H9 (cell line): Measurements from ENCODE around the gene SLC48A1. TPM values are rescaled to one million over a fixed set of nuclear protein-coding genes. Genes with fewer than 3 reads are reported as not detected.

ENCODE experiments used
- DNase-seq: peaks from one replicate; pipeline ENCODE4 v3.0.0-alpha.2; 2017
- H2AFZ ChIP-seq: one replicate; pipeline ENCODE4 v1.6.1; 2013; ENCODE audit warnings: mild to moderate bottlenecking, low read length, control low read depth, moderate library complexity
- H2AK5ac ChIP-seq: 2 replicates; pipeline ENCODE4 v1.6.1; 2013; ENCODE audit warnings: low read length, control low read depth, mixed read lengths; ENCODE audit not compliant: insufficient read length
- H2BK120ac ChIP-seq: one replicate; pipeline ENCODE4 v1.6.1; 2013; ENCODE audit warnings: low read depth, mild to moderate bottlenecking, low read length, control low read depth, inconsistent platforms; ENCODE audit not compliant: poor library complexity, severe bottlenecking
- H2BK12ac ChIP-seq: 2 replicates; pipeline ENCODE4 v1.6.1; 2013; ENCODE audit warnings: low read length, control low read depth, mixed read lengths, low read depth; ENCODE audit not compliant: insufficient read length
- H2BK15ac ChIP-seq: 2 replicates; pipeline ENCODE4 v1.6.1; 2013; ENCODE audit warnings: low read depth, low read length, control low read depth
- H2BK20ac ChIP-seq: one replicate; pipeline ENCODE4 v1.6.1; 2013; ENCODE audit warnings: low read depth, mild to moderate bottlenecking, low read length, control low read depth, inconsistent platforms; ENCODE audit not compliant: poor library complexity, severe bottlenecking
- H2BK5ac ChIP-seq: 2 replicates; pipeline ENCODE4 v1.6.1; 2013; ENCODE audit warnings: low read length, control low read depth, mixed read lengths; ENCODE audit not compliant: insufficient read length
- H3K14ac ChIP-seq: 2 replicates; pipeline ENCODE4 v1.6.1; 2013; ENCODE audit warnings: low read length, control low read depth; ENCODE audit not compliant: insufficient read depth
- H3K18ac ChIP-seq: 2 replicates; pipeline ENCODE4 v1.6.1; 2013; ENCODE audit warnings: low read depth, mild to moderate bottlenecking, mixed read lengths, low read length, control low read depth; ENCODE audit not compliant: insufficient read length
- H3K23ac ChIP-seq: 2 replicates; pipeline ENCODE4 v1.6.1; 2013; ENCODE audit warnings: low read length, control low read depth, mixed read lengths, low read depth; ENCODE audit not compliant: insufficient read length
- H3K23me2 ChIP-seq: 2 replicates; pipeline ENCODE4 v1.6.1; 2013; ENCODE audit warnings: low read depth, mild to moderate bottlenecking, mixed read lengths, low read length, control low read depth; ENCODE audit not compliant: insufficient read length, poor library complexity, severe bottlenecking
- H3K27ac ChIP-seq: 2 replicates; pipeline ENCODE4 v1.5.1; 2013; ENCODE audit warnings: low read length, control low read depth, mixed read lengths, low read depth; ENCODE audit not compliant: insufficient read length
- H3K27me3 ChIP-seq: 2 replicates; pipeline ENCODE4 v1.6.1; 2013; ENCODE audit warnings: low read length, control low read depth, inconsistent platforms; ENCODE audit not compliant: insufficient read depth
- H3K4ac ChIP-seq: 2 replicates; pipeline ENCODE4 v1.6.1; 2013; ENCODE audit warnings: low read depth, mild to moderate bottlenecking, control low read depth, inconsistent platforms, low read length, moderate library complexity
- H3K4me1 ChIP-seq: 2 replicates; pipeline ENCODE4 v1.6.1; 2013; ENCODE audit warnings: low read length, control low read depth, inconsistent platforms; ENCODE audit not compliant: insufficient read depth
- H3K4me2 ChIP-seq: 2 replicates; pipeline ENCODE4 v1.6.1; 2013; ENCODE audit warnings: low read length, control low read depth, mixed read lengths; ENCODE audit not compliant: insufficient read length, insufficient read depth
- H3K56ac ChIP-seq: 2 replicates; pipeline ENCODE4 v1.6.1; 2013; ENCODE audit warnings: low read depth, mild to moderate bottlenecking, mixed read lengths, low read length, control low read depth; ENCODE audit not compliant: insufficient read length
- H3K79me1 ChIP-seq: 2 replicates; pipeline ENCODE4 v1.6.1; 2013; ENCODE audit warnings: low read depth, mild to moderate bottlenecking, moderate library complexity, low read length, control low read depth, inconsistent platforms; ENCODE audit not compliant: insufficient read depth, poor library complexity, severe bottlenecking
- H3K79me2 ChIP-seq: 2 replicates; pipeline ENCODE4 v1.6.1; 2013; ENCODE audit warnings: low read length, control low read depth, inconsistent platforms; ENCODE audit not compliant: insufficient read depth
- H3K9ac ChIP-seq: 2 replicates; pipeline ENCODE4 v1.6.1; 2013; ENCODE audit warnings: low read length, control low read depth, mixed read lengths; ENCODE audit not compliant: insufficient read length; ENCODE audit errors: extremely low read depth
- H3K9me3 ChIP-seq: one replicate; pipeline ENCODE4 v1.6.1; 2013; ENCODE audit warnings: low read depth, low read length, inconsistent platforms; ENCODE audit not compliant: control insufficient read depth
- H3T11ph ChIP-seq: one replicate; pipeline ENCODE4 v1.6.1; 2013; ENCODE audit warnings: mild to moderate bottlenecking, low read length, control low read depth, inconsistent platforms
- H4K20me1 ChIP-seq: one replicate; pipeline ENCODE4 v1.6.1; 2013; ENCODE audit not compliant: control insufficient read depth, insufficient read length, insufficient read depth
- H4K5ac ChIP-seq: 2 replicates; pipeline ENCODE4 v1.6.1; 2013; ENCODE audit warnings: low read depth, mild to moderate bottlenecking, mixed read lengths, low read length, control low read depth; ENCODE audit not compliant: insufficient read length
- H4K8ac ChIP-seq: replicated peaks from 2 replicates; pipeline ENCODE4 v1.6.1; 2013; ENCODE audit warnings: low read length, control low read depth, mixed read lengths, low read depth; ENCODE audit not compliant: insufficient read length
- H4K91ac ChIP-seq: 2 replicates; pipeline ENCODE4 v1.6.1; 2013; ENCODE audit warnings: low read depth, mild to moderate bottlenecking, moderate library complexity, mixed read lengths, low read length, control low read depth; ENCODE audit not compliant: insufficient read length
- H3K27ac Mint-ChIP-seq, 3 experiments: 2 replicates in 2 of 3; 3 replicates in 1 of 3; pipeline ENCODE4 v1.8.0; 2020 to 2021; ENCODE audit warnings: mixed read lengths in 3 of 3, mild to moderate bottlenecking in 1 of 3, moderate library complexity in 1 of 3
- H3K27me3 Mint-ChIP-seq: 2 replicates; pipeline ENCODE4 v1.8.0; 2021; ENCODE audit warnings: low read depth, mild to moderate bottlenecking, moderate library complexity, mixed read lengths
- H3K36me3 Mint-ChIP-seq, 3 experiments: 2 replicates in 2 of 3; 3 replicates in 1 of 3; pipeline ENCODE4 v1.8.0; 2020 to 2021; ENCODE audit warnings: low read depth in 3 of 3, mixed read lengths in 3 of 3; ENCODE audit not compliant: insufficient read depth in 1 of 3
- H3K4me1 Mint-ChIP-seq, 2 experiments: 2 replicates each; pipeline ENCODE4 v1.8.0; 2020; ENCODE audit warnings: mixed read lengths in 2 of 2
- H3K4me3 Mint-ChIP-seq, 2 experiments: 2 replicates in 1 of 2; 3 replicates in 1 of 2; pipeline ENCODE4 v1.8.0; 2020 to 2021; ENCODE audit warnings: mild to moderate bottlenecking in 2 of 2, mixed read lengths in 2 of 2, moderate library complexity in 1 of 2
- H3K9me3 Mint-ChIP-seq, 2 experiments: 2 replicates in 1 of 2; 3 replicates in 1 of 2; pipeline ENCODE4 v1.8.0; 2020; ENCODE audit warnings: mild to moderate bottlenecking in 2 of 2, mixed read lengths in 2 of 2, moderate library complexity in 1 of 2
- WGBS: extraction: QIAGEN DNeasy Blood & Tissue Kit; methylation state at CpG from one replicate; pipeline ENCODE4 v1.1.7; 2013; ENCODE audit warnings: missing lambda C conversion rate, low lambda C conversion rate, mixed read lengths; ENCODE audit not compliant: insufficient read length; ENCODE audit errors: extremely low coverage; 5-methylcytosine and 5-hydroxymethylcytosine counted together
- total RNA-seq: library from RNA; stranded (reverse); gene quantifications from 2 replicates; pipeline ENCODE4 v1.2.1, GENCODE V29; 2021
- TF ChIP-seq, protein P1 (sequence below): fragments of 200-600 bp; sonication (generic); conservative IDR thresholded peaks from 3 replicates; pipeline ENCODE4 v1.8.0; 2021; ENCODE audit warnings: antibody characterized with exemption, mild to moderate bottlenecking

SLC48A1 gene
- total RNA-seq, 1 experiment from 2014 or later = 10.6 TPM

DNA sequence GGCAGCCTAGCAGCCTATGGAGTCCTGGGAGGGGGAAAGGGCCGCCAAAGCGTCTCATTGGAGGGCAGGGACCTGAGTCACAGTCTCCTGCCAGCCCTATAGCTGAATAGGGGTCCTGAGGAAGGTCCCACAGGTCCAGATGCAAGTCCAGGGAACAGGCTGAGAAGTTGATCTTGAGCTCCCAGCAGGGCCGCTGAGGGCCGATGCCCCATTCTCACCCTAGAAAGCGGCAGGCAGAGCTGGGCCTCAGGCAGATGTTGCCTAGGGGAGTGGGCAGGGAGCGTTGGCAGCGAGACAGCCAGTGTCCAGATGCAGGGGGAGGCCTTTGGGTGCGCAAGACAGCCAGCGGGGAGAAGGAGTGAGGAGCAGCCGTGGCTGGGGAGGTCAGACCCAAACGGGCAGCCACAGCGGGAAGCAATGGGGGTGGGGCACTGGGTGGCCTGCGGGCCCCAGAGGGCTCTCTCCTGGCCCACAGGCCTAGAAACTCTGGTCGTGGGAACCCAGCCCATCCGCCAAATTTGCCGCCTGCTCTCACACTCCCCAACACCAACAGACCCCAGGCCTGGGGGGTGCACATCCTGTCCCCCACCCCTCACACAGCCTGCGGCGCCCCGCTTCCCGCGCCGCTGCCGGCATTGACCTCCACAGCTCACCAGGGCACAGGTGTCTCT, 45.6 kb downstream of the SLC48A1 start:
- no peak overlapping the region for H4K8ac ChIP-seq
- H2BK12ac ChIP-seq = no peak overlapping the region
- no peaks in the 10 kb centered on the region for H3K9me3 ChIP-seq
- peaks cover 21% of the 10 kb centered on the region; the same call in 1 of the 2 replicates for H3K4me1 ChIP-seq
- no peak overlapping the region for H3K56ac ChIP-seq
- H3T11ph ChIP-seq = no peak overlapping the region
- peaks cover 23% of the 10 kb centered on the region; the same call in 1 of the 2 replicates for H3K79me2 ChIP-seq
- Mint-ChIP-seq H3K27ac (peak overlapping the region; percentile 79 to 85 (median 81); a peak in 6 of 7 replicates), H3K4me3 (peak overlapping the region; percentile 79 to 83), H3K9me3 (no peaks in the 10 kb centered on the region), H3K4me1 (peaks cover 60 to 62% of the 10 kb centered on the region in 2 experiments), H3K27me3 (peaks cover 12% of the 10 kb centered on the region), H3K36me3 (peaks cover 2 to 9% (median 5%) of the 10 kb centered on the region in 3 experiments; a peak in 4 of 7 replicates)
- H2BK5ac ChIP-seq = no peak overlapping the region
- H4K20me1 ChIP-seq = no peaks in the 10 kb centered on the region
- H3K9ac ChIP-seq = peak overlapping the region; percentile 46
- H2AK5ac ChIP-seq = no peak overlapping the region
- H3K27me3 ChIP-seq = no peaks in the 10 kb centered on the region
- no peak overlapping the region for H4K5ac ChIP-seq
- DNase-seq = peak; percentile 63
- no peak overlapping the region for H3K4ac ChIP-seq
- no peak overlapping the region; the same call in 1 of the 2 replicates for H3K14ac ChIP-seq
- H3K27ac ChIP-seq = no peak overlapping the region
- no peak overlapping the region for H2AFZ ChIP-seq
- H4K91ac ChIP-seq = no peak overlapping the region
- peak overlapping the region; percentile 35 for H3K4me2 ChIP-seq
- WGBS = no CpG with 5 or more reads among the region's 23 CpGs
- H2BK120ac ChIP-seq = no peak overlapping the region
- H2BK15ac ChIP-seq = no peak overlapping the region; the same call in 1 of the 2 replicates
- H3K23ac ChIP-seq = no peak overlapping the region
- peaks cover 7% of the 10 kb centered on the region for H3K23me2 ChIP-seq
- H3K18ac ChIP-seq = no peak overlapping the region
- no peaks in the 10 kb centered on the region for H3K79me1 ChIP-seq
- TF ChIP-seq, protein P1, sequence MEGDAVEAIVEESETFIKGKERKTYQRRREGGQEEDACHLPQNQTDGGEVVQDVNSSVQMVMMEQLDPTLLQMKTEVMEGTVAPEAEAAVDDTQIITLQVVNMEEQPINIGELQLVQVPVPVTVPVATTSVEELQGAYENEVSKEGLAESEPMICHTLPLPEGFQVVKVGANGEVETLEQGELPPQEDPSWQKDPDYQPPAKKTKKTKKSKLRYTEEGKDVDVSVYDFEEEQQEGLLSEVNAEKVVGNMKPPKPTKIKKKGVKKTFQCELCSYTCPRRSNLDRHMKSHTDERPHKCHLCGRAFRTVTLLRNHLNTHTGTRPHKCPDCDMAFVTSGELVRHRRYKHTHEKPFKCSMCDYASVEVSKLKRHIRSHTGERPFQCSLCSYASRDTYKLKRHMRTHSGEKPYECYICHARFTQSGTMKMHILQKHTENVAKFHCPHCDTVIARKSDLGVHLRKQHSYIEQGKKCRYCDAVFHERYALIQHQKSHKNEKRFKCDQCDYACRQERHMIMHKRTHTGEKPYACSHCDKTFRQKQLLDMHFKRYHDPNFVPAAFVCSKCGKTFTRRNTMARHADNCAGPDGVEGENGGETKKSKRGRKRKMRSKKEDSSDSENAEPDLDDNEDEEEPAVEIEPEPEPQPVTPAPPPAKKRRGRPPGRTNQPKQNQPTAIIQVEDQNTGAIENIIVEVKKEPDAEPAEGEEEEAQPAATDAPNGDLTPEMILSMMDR = no peak
- no peak overlapping the region for H2BK20ac ChIP-seq
